Mononuclear cell (primary cell): ENCODE measurements around the gene AFTPH. TPM values are rescaled to one million over a fixed set of nuclear protein-coding genes. Genes with fewer than 3 reads are reported as not detected.
A peak's percentile ranks its signal among the peaks of the same experiment; 100 is the strongest.

ENCODE experiments used
- H3K27me3 ChIP-seq: 2 replicates; pipeline ENCODE4 v1.6.0; 2011; ENCODE audit warnings: low read length, control low read depth; ENCODE audit not compliant: insufficient read depth
- H3K4me1 ChIP-seq: 2 replicates; pipeline ENCODE4 v1.5.1; 2011; ENCODE audit warnings: mild to moderate bottlenecking, low read length, control low read depth; ENCODE audit not compliant: insufficient read depth
- H3K4me3 ChIP-seq: 2 replicates; pipeline ENCODE4 v1.5.1; 2011; ENCODE audit warnings: mild to moderate bottlenecking, low read length, moderate library complexity
- H3K9me3 ChIP-seq: 2 replicates; pipeline ENCODE4 v1.5.1; 2011; ENCODE audit warnings: low read depth, mild to moderate bottlenecking, control low read depth, low read length
- total RNA-seq: library from RNA; depleted of rRNA; stranded (reverse); fragments of >200 nt; gene quantifications from one replicate; pipeline ENCODE4 v1.2.3, GENCODE V29; 2012

The AFTPH gene, protein sequence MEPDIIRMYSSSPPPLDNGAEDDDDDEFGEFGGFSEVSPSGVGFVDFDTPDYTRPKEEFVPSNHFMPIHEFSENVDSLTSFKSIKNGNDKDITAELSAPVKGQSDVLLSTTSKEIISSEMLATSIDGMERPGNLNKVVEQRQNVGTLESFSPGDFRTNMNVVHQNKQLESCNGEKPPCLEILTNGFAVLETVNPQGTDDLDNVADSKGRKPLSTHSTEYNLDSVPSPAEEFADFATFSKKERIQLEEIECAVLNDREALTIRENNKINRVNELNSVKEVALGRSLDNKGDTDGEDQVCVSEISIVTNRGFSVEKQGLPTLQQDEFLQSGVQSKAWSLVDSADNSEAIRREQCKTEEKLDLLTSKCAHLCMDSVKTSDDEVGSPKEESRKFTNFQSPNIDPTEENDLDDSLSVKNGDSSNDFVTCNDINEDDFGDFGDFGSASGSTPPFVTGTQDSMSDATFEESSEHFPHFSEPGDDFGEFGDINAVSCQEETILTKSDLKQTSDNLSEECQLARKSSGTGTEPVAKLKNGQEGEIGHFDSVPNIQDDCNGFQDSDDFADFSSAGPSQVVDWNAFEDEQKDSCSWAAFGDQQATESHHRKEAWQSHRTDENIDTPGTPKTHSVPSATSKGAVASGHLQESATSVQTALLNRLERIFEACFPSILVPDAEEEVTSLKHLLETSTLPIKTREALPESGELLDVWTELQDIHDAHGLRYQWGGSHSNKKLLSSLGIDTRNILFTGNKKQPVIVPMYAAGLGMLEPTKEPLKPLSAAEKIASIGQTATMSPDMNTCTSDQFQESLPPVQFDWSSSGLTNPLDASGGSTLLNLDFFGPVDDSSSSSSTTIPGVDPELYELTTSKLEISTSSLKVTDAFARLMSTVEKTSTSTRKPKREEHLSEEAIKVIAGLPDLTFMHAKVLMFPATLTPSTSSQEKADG
- 87.1 TPM for total RNA-seq

DNA sequence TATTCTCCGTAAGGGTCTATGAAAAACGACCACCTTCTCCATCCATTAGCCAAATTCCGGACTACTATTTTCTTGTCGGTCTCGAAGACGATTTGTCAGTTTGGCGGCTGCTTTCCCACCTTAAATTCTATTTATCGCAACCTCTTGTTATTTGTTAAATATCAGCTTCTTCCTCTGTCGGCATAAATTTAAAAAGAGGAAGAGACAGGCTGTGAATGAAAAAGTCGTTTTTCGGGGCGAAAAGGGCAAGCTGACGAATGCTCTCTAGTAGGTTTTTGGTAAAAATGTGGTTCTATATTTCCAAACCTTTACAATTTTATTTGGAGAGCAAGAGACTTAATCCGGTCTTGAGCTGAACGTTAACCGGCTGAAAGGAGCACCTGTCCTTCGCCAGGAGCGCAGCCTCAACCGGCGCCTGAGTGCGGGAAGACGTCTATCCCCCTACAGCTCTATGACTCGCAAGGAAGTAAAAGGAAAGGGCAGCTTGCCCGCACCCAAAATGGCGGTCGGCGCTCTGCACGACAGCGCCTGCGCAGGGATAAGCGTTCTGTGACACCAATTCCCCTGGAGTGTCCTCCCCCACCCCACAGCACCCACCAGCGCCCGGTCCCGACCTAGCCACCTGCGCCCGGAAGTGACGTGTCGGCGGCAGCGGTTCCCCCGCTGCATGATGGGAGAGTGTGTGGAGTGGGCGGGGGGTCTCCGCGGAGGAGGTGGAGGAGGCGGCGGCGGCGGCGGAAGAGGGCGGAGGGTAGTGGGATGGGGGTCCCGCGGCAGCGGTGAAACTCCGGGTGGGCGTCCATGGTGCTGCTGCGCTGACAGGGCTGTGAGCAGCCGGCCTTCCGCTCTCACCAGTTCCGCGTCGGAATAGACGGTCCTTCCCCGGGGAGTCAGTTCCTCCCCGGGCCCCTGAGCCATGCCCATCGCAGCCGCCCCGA, at the start of gene AFTPH:
AFTPH (plus strand) TSS at position 663 of the 938 bp plus-strand sequence. CDS start 27,147 bp downstream, outside the sequence.
- peak within 1 kb of the TSS; percentile 74 for H3K4me3 ChIP-seq
- no peaks in the 10 kb centered on the region for H3K27me3 ChIP-seq
- no peaks in the 10 kb centered on the region for H3K9me3 ChIP-seq
- H3K4me1 ChIP-seq = peaks cover 31% of the 10 kb centered on the region

DNA sequence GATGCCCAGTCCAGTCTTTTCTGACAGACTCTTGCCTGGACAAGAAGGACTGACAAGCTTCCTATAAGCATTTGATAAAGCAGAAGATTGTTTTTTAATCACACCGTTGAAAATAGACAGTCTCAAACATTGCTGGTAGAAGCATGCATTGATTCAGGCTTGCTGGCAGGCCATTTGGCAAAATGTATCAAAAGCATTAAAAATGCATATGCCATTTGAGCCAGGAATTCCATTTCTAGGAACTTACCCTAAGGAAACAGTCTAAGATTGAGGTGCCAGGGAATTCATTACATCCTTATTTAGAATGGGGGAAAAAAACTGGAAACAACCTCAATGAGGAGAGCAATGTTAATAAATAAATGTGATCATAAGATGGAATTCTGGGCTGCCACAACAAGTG, 49.5 kb upstream of the AFTPH start:
- Histone ChIP-seq H3K4me3 (no peak overlapping the region), H3K4me1 (peaks cover 8% of the 10 kb centered on the region), H3K27me3 (no peaks in the 10 kb centered on the region), H3K9me3 (no peaks in the 10 kb centered on the region)

DNA sequence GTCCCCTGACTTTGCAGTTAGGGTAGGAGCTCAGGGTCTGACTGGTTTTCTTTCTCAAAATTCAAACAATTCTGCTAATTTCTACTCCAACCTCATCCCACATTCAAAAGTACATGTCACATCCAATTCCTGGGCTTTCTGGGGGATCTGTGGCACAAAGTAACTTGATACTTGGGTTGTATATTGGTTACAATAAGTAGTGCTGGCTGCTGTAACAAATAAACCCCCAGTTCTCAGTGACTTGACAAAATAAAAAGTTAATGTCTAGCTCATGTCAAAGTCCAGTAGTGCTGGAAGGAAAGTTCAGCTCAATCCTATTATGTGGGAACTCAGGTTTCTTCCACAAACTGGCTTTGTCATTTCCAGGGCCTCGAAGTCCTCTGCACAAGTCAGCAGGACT, 47.1 kb upstream of the AFTPH start:
- Histone ChIP-seq H3K4me1 (peaks cover 8% of the 10 kb centered on the region), H3K27me3 (no peaks in the 10 kb centered on the region), H3K4me3 (no peak overlapping the region), H3K9me3 (no peaks in the 10 kb centered on the region)

DNA sequence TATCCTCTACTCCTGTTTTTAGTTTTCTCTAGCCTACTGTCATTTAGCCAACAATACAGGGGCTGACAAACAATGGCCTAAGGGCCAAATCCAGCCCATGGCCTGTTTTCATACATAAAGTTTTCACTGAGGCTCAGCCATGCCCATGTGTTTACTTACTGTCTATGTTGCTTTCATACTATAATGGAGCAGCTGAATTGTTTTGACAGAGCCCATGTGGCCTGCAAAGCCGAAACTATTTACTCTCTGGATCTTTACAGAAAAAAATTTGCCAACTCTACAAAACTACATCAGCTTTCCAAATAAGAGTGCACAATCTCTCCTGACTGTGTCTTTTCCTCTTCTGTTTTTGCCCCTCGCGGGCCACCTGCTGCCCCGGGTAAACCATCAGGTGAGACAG, 46.1 kb upstream of the AFTPH start:
- H3K27me3 ChIP-seq = no peaks in the 10 kb centered on the region
- no peak overlapping the region for H3K4me3 ChIP-seq
- no peaks in the 10 kb centered on the region for H3K9me3 ChIP-seq
- peaks cover 8% of the 10 kb centered on the region for H3K4me1 ChIP-seq

DNA sequence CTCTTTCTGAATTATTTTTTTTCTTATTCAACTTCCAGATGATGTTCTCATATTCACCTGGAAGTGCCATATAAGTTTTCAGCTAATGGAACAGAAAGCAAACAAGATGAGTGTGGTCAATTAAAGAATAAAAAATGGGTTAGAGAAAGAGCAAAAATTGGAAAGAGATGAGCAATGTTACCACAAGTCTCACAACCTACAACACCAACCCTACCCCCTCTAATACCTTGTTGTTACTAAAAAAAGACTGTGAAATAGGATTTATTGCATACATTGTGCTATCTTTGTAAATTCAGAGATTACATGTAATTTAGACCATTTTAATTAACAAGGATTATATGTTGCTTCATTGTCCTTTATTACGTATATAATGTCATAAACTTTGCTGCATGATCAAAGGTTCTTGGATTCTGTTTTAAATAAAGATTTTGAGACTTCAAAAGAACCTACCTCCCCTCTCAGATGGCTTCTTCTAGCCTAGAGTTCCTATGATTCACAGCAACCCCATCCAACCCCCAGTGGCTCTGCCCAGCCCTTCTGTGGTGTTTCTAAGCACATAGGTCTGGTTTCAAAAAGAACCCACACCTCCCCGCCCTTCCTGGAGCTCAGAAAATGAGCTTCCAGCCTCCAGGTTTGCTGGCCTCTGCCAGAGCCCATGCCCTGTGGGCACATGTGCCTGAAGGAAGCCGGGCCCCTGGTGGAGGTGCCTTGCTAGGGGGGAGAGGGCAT, 45.5 kb upstream of the AFTPH start:
- Histone ChIP-seq H3K4me1 (peaks cover 8% of the 10 kb centered on the region), H3K27me3 (no peaks in the 10 kb centered on the region), H3K9me3 (no peaks in the 10 kb centered on the region), H3K4me3 (no peak overlapping the region)

DNA sequence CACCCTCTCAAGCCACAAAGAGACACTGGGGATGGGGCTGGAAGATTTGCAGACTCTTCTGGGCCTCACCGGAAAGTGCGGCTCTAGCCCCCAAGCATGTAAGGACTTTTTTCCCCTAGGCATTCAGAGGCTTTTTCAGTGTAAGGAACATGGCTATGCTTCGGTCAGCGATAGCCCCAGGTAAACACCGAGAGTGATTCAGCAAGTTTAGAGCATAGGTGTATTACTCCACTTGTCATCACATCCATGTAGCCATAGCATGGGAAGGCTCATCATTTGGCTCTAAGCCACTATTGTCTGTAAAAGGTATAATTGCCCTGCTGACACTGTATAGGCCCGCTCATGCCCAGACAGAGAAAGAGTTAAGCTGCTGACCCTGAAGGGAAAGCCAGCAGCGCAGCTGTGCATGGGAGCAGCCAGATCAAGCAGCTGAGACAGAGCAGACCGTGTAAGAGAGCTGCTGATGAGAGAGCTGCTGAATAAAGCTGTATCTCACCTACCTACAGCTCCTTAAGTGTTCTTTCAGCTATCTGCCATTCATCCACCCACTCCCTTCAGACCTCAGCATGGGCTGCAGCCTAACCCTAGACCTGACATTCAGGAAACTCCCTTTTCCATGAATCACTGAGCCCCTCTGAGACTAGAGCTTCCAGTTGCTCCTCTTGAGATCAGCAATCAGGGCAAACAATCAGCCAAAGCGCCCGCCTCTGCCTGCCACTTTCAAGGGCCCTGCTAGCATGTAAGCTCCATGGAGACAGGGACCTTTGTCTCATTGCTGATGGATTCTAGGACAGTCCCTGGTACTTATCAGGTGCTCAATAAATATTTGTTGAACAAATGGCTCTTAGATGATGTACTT, 44.6 kb upstream of the AFTPH start:
- no peak overlapping the region for H3K4me3 ChIP-seq
- H3K27me3 ChIP-seq = no peaks in the 10 kb centered on the region
- no peaks in the 10 kb centered on the region for H3K9me3 ChIP-seq
- peaks cover 1% of the 10 kb centered on the region for H3K4me1 ChIP-seq

DNA sequence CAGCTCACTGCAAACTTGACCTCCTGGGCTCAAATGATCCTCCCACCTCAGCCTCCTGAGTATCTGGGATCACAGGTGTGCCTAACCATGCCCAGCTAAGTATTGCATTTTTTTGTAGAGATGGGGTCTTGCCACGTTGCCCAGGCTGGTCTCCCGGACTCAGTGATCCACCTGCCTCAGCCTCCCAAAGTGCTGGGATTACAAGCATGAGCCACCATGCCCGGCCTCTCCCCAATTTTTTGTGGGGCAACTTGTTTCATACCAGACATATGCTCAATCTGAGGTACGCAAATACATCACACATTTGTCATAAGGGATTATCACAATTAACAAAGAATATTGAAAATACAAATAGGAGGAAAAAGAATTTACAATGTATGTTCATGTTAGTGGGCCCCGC, 42.5 kb upstream of the AFTPH start:
- Histone ChIP-seq H3K9me3 (no peaks in the 10 kb centered on the region), H3K4me3 (no peak overlapping the region), H3K4me1 (no peaks in the 10 kb centered on the region), H3K27me3 (no peaks in the 10 kb centered on the region)

DNA sequence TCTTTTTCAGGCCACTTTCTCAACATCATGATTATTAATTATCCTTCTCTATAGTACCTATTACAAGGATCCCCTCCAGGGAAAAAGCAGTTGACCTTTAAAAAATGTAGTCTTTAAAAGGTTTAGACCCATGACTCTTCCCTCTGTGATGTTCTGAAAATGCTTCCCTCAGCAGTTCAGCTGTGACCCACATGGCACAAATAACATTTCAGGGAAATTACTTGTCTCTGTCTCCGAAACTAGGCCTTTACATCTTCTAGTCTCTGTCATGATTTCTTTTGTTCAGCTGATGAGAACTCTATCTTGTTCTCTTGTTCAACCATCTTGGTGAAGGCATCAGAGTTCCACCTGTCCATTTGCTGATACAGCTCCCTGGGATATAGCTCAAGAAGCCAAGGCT, 41.9 kb upstream of the AFTPH start:
- H3K9me3 ChIP-seq = no peaks in the 10 kb centered on the region
- no peak overlapping the region for H3K4me3 ChIP-seq
- H3K4me1 ChIP-seq = no peaks in the 10 kb centered on the region
- no peaks in the 10 kb centered on the region for H3K27me3 ChIP-seq

DNA sequence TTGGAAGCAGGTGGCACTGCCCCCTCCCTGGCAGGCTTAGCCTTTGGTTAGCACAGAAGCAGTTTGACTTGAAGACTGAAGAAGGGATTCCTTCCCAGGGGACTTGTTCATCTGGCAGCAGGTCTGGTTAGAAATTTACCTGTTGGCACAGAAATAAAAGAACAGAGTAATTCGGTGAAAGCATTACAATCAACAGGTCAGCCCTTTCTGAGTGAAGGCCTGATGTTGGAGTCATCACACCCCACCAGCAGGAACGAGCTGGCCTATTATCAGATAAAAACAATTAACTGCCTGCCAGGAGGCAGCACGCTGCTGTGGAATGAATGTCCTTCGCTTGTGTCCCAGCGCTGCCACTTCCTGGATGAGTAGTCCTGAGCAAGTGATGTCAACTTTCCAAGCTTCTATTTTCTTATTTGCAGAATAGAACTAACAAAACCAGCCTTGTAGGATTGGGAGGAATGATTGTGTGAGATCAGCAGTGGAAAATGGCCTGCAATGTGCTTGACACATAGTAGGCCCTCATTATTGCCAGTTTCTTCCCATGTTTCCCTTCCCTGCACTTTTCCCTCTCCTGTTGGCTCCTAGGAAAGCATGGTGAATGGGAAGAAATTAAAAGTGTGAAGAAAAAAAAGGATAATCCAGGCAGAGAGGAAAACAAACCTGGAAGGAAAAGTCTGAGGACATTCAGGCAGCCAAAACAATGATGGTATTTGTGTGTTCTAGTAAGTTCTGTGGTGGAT, 41.2 kb upstream of the AFTPH start:
- no peaks in the 10 kb centered on the region for H3K27me3 ChIP-seq
- H3K9me3 ChIP-seq = no peaks in the 10 kb centered on the region
- no peaks in the 10 kb centered on the region for H3K4me1 ChIP-seq
- H3K4me3 ChIP-seq = no peak overlapping the region

DNA sequence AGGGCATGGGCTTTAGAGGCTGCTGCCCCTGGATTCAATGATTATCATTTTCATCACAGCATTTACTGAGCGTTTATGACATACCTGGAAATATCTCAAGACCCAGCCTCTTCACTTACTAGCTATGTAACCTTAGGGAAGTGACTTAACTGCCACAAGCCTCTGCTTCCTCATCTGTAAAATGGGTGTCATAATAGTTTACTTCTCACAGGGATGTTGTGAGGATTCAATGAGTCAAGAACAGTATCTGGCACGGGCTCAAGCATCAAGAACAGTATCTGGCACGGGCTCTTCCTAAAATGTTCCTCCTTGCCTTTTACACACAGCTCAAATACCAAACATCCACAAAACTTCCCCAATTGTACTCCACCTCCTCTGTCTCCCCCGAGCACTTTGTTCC, 38.8 kb upstream of the AFTPH start:
- no peak overlapping the region for H3K4me3 ChIP-seq
- H3K9me3 ChIP-seq = no peaks in the 10 kb centered on the region
- H3K4me1 ChIP-seq = no peaks in the 10 kb centered on the region
- H3K27me3 ChIP-seq = no peaks in the 10 kb centered on the region

DNA sequence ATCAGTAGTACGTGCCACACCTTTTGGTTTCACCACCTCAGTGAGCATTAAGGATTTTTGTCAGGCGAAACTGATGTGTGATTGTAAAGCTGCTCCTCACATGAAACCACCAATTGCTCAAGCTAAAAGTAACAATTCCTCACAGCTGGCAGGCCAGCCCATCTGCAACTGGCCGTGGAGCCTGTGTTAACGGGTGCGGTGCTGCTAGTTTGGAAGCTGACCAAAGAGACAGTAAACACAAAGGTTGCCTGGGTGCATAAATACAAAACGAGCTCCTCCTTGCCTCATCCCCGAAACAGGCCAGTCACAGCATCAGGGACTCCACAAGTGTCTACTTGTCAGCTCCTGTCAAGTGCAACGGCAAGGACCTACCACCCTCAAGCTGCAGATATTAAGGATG, 38.2 kb upstream of the AFTPH start:
- H3K4me3 ChIP-seq = no peak overlapping the region
- H3K9me3 ChIP-seq = no peaks in the 10 kb centered on the region
- H3K4me1 ChIP-seq = no peaks in the 10 kb centered on the region
- H3K27me3 ChIP-seq = no peaks in the 10 kb centered on the region

DNA sequence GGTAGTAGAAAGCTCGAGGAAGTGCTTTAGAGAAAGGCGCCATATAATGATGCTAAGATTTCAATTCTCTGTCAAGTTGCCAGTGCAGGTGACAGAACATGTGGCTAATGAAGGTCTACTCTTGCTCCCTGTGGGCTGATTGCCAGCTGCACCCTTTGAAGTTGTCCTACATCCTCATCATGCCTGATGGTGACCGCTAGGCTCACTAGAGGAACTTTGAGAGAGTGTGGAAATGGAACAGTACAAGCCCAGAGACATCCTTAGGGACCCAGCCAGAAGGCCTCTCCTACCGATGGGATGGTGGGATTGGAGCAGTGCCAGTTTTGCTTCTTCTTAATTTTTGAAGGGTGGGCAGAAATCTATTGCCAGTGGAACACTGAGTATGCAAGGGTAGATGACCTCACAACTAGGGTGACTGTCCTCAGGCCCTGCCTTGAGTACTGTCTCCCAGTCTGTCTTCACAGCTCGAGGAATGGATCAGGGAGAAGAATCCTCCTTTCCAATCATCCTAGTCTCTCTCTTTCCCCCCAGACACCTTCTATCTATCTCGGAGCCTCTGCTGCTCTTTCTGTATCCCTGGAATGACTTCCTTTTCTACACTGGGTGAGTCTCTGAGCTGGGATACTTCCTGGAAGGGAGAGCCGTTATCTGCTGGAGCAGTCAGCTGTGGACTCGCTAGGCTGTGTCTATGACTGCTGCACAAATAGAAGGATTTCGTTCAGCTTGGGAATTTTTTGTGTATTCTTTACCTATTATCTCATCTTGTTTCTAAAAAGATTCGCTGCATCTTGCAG, 36.7 kb upstream of the AFTPH start:
- Histone ChIP-seq H3K9me3 (no peaks in the 10 kb centered on the region), H3K4me1 (no peaks in the 10 kb centered on the region), H3K4me3 (no peak overlapping the region), H3K27me3 (no peaks in the 10 kb centered on the region)
